ENCODE data around the gene IFNA6.

The IFNA6 gene

GRCh38 chr9:21326526-21327139 lies 24.1 kb downstream of the IFNA6 start:
- DNase-seq: no peak

- no peak for DNase-seq
Measured at GRCh38 chr9:21324047-21324446, 26.6 kb downstream of the IFNA6 start.

GRCh38 chr9:21322911-21323461 lies 27.7 kb downstream of the IFNA6 start:
- no peak for DNase-seq

DNA sequence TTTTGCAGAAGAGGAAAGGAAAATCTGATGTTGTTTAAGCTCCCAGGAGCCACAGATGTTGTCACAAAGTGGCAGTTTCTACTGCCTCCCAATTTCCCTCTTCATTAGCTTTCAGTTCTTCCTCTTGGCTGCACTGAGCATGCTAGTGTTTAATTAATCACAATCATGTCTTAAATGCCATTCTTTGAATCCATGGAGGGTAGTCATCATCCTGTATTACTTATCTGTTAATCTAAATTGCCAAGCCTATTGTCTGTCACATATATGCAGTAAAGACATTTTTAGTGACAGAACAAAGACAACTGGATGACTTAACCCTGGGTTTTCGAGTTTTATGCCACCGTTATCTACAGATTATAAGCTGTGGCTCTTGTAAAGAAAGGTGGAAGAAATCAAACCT lies 30.2 kb downstream of the IFNA6 start:
- DNase-seq: no peak

DNA sequence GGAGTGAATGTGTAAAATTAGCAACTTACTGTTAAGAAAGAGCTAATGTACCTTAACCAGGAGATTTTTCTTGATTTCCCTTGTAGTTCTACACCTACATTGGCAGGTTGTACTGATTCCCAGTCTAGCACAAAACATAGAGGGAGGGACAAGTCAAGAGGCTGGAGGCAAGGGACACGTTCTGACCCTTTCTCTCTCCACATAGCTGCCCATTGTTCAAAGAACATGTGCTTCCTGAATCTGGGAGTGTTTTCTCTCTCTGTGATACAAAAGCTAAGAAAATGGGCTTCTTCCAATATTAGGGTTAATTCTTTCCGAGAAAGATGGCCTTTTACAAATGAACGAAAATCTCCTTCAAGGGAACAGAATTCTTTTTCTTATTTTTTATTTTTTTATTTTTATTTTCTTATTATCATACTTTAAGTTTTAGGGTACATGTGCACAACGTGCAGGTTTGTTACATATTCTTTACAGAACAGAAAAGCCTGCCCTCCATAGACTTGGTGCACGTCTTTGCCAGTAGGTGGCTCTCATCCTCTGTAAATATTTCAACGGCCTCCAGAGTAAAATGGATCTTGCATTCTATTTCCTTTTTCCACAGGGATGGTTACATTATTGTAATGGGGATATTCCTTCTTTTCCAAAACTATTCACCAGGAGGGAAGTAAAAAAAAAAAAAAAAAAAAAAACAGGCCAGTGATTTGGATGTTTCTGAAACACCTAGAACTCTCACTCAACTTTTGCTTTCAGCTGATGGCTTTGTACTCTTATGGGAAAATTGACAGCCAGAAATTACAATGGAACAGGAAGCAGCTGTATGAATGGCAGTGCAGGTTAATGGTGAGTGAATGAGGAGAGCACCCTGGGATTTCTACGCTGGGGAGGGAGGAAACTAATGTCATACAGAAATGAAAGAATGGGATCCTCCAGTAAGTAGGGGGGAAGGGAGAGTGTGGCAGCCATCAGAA lies 32.4 kb downstream of the IFNA6 start:
- DNase-seq: peak; percentile 9

DNA sequence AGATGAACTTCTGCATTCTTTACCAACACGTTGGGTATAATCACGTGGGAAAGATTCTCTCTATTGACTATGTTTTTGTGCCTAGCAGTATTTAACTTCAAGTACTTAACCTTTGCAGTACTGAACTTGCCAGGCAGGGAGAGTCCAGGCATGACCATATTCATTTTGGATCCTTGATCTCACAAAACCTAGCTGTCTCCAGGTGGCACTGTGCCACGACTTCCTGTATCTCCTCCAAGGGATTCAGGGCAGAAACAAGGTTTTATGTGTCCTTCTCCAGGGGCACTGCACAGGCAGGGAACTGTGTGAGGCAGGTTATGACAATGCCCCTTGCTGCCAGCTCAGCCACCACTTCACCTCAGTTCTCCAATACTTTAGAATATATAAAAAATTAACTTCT lies 33.8 kb downstream of the IFNA6 start:
- peak; percentile 18 for DNase-seq

DNA sequence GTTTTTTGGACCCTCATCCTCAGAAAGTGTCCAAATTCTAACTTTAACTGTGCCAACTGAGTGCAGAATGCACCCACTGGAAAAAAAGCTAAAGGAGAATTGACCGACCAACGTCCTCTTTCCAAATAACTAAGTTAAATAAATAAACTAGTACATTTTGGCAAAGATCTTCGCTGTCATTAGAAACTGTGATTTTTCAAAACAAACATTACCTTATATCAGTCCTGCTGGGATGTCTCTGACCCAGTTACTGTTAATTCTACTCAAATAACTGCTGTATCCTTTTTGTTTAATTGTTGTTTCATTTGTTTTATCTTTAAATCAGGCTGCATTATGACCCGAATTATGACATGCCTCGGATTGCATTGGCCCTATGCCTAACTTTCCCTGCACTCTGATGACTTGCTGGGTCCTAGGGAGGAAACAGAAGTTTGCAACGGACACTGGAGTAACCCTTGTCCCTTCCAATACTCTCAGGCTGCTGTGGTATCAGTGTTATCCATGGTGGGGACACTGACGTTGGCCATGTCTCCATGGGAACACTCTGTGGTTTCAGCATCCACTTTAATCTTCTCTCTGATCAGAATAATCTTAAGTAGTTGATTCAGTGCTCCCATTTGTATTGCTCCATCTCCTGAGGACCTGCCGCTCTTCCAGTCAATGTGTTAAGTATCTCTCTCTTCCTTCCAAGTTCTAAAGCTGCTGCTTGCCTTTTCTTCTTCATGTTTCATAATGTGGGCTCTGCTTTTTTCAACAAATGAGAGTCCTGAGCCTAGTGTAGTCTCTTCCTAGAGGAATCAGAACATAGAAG lies 34.5 kb downstream of the IFNA6 start:
- DNase-seq: peak; percentile 6

GRCh38 chr9:21314152-21314551 lies 36.5 kb downstream of the IFNA6 start:
- DNase-seq: no peak

- DNase-seq: no peak
Measured at GRCh38 chr9:21311889-21312288, 38.8 kb downstream of the IFNA6 start.

GRCh38 chr9:21305213-21305612 lies 45.5 kb downstream of the IFNA6 start, which contains the start of gene IFNA5:
Gene IFNA5 (minus strand): TSS chr9:21305313. CDS start chr9:21305256, 57 bp downstream.
- no peak for DNase-seq
